ENCODE measurements around the gene PHACTR3.

GRCh38 chr20:59586613-59587012 lies 17.7 kb upstream of the PHACTR3 start:
- no peak for TF ChIP-seq CTCF (conservative IDR thresholded peaks at IDR 0.05; ENCODE audit: low read depth, low read length)
- no peak for TF ChIP-seq EZH2phosphoT487 (IDR thresholded peaks at IDR 0.05; ENCODE audit: borderline replicate concordance, low read length)
- no peak for TF ChIP-seq EZH2 (IDR thresholded peaks at IDR 0.05; ENCODE audit: low read length, unreplicated experiment)
